Vagina (tissue), 2 donors: ENCODE measurements around the gene ABLIM2.

Experiments
- CTCF ChIP-seq, 3 experiments: fragments of 450-650 bp in 2 of 3; fragments of 200-600 bp in 1 of 3; sonication (generic) in 1 of 3; IDR thresholded peaks; one replicate each; pipeline ENCODE4 v1.5.1; 2017 to 2019; ENCODE audit warnings: antibody characterized with exemption in 3 of 3, mild to moderate bottlenecking in 2 of 3, moderate library complexity in 2 of 3
- POLR2A ChIP-seq, 2 donors: fragments of 450-650 bp; IDR thresholded peaks; one replicate each; pipeline ENCODE4 v1.6.1; 2017; ENCODE audit warnings: antibody characterized with exemption in 2 of 2, mild to moderate bottlenecking in 2 of 2, moderate library complexity in 2 of 2

- TF ChIP-seq CTCF (IDR thresholded peaks at IDR 0.05) (no peak), POLR2A (IDR thresholded peaks at IDR 0.05) (no peak)
Measured at GRCh38 chr4:8177956-8178355, 19.3 kb upstream of the ABLIM2 start.
